Right lobe of liver (tissue), 4 donors: ENCODE data around the gene DOCK10.

Experiments used
- POLR2A ChIP-seq: fragments of 450-650 bp; IDR thresholded peaks from one replicate; pipeline ENCODE4 v1.6.1; 2017; ENCODE audit warnings: antibody characterized with exemption, mild to moderate bottlenecking
- TF ChIP-seq, protein P1 (sequence below), 4 donors: fragments of 200-600 bp in 3 of 4; fragments of 450-650 bp in 1 of 4; IDR thresholded peaks; one replicate each; pipeline versions ENCODE4 v1.5.1 to v1.8.0; 2016 to 2022; ENCODE audit warnings: antibody characterized with exemption in 4 of 4, mild to moderate bottlenecking in 2 of 4
- donor health status: DM: no; HTN: no; CAD: no.
- donor health status: DM: no; HTN: no; CAD: no.
- donor health status: DM: no; HTN: yes; CAD: no.

DNA sequence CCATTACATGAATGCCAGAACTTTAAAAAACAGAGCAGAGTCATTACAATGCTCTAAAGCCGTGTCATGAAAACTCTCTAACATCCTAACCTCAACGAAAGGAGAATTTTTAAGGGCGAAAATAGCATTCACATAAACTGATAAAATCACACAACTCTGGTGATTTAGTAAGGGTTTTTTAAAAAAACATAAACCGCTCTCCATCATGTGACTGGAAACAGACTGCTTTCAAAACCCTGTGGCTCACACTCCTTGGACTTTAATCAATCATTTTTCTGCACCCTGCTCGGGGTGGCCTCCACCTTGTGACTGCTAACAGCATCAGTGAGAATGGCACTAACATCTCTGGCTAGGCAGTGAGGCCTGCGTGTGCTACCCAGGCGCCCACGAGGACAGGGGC is 12.1 kb downstream of the DOCK10 start:
- TF ChIP-seq, protein P1, sequence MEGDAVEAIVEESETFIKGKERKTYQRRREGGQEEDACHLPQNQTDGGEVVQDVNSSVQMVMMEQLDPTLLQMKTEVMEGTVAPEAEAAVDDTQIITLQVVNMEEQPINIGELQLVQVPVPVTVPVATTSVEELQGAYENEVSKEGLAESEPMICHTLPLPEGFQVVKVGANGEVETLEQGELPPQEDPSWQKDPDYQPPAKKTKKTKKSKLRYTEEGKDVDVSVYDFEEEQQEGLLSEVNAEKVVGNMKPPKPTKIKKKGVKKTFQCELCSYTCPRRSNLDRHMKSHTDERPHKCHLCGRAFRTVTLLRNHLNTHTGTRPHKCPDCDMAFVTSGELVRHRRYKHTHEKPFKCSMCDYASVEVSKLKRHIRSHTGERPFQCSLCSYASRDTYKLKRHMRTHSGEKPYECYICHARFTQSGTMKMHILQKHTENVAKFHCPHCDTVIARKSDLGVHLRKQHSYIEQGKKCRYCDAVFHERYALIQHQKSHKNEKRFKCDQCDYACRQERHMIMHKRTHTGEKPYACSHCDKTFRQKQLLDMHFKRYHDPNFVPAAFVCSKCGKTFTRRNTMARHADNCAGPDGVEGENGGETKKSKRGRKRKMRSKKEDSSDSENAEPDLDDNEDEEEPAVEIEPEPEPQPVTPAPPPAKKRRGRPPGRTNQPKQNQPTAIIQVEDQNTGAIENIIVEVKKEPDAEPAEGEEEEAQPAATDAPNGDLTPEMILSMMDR (IDR thresholded peaks at IDR 0.05) = no peak
- TF ChIP-seq POLR2A = no peak
